CD14-positive monocyte (primary cell): ENCODE measurements around the gene HRH4. TPM values are rescaled to one million over a fixed set of nuclear protein-coding genes. Genes with fewer than 3 reads are reported as not detected.

Experiments
- DNase-seq, 3 donors: peaks; one replicate each; pipeline ENCODE4 v3.0.0-alpha.2; 2011 to 2022
- H2AFZ ChIP-seq: 2 replicates; pipeline ENCODE4 v1.6.0; 2012; ENCODE audit warnings: mild to moderate bottlenecking, low read depth, low read length, inconsistent platforms; ENCODE audit not compliant: insufficient read depth, poor library complexity, severe bottlenecking
- H3K27ac ChIP-seq, 2 donors: 1 replicate in 1 of 2; 2 replicates in 1 of 2; pipeline ENCODE4 v1.5.1; 2012 to 2013; ENCODE audit warnings: low read length in 2 of 2, control low read depth in 1 of 2, inconsistent platforms in 1 of 2, low read depth in 1 of 2, mild to moderate bottlenecking in 1 of 2
- H3K27me3 ChIP-seq, 2 donors: one replicate each; pipeline versions ENCODE4 v1.6.0 to v1.6.1; 2011 to 2013; ENCODE audit warnings: low read length in 2 of 2; ENCODE audit not compliant: control insufficient read depth in 2 of 2, insufficient read depth in 2 of 2
- H3K36me3 ChIP-seq, 2 donors: replicated peaks in 1 of 2; 1 replicate in 1 of 2; 2 replicates in 1 of 2; pipeline versions ENCODE4 v1.5.1 to v1.6.1; 2012 to 2013; ENCODE audit warnings: low read length in 2 of 2, control low read depth in 1 of 2, inconsistent platforms in 1 of 2, mild to moderate bottlenecking in 1 of 2; ENCODE audit not compliant: insufficient read depth in 2 of 2, control insufficient read depth in 1 of 2
- H3K4me1 ChIP-seq, 2 donors: 1 replicate in 1 of 2; 2 replicates in 1 of 2; pipeline versions ENCODE4 v1.5.1 to v1.6.1; 2012 to 2013; ENCODE audit warnings: low read length in 2 of 2, control low read depth in 1 of 2, inconsistent platforms in 1 of 2, mild to moderate bottlenecking in 1 of 2, moderate library complexity in 1 of 2; ENCODE audit not compliant: insufficient read depth in 2 of 2, control insufficient read depth in 1 of 2
- H3K4me2 ChIP-seq: replicated peaks from 2 replicates; pipeline ENCODE3; 2012; ENCODE audit warnings: low read length, moderate library complexity, mild to moderate bottlenecking; ENCODE audit not compliant: poor library complexity, severe bottlenecking; ENCODE audit errors: extremely low read depth
- H3K4me3 ChIP-seq, 3 experiments: fragments of 200-600 bp in 1 of 3; sonication (generic) in 1 of 3; replicated peaks in 1 of 3; 1 replicate in 2 of 3; 2 replicates in 1 of 3; pipeline ENCODE4 v1.5.1; 2011 to 2013; ENCODE audit warnings: low read length in 3 of 3, mild to moderate bottlenecking in 3 of 3, control low read depth in 2 of 3, low read depth in 2 of 3, inconsistent platforms in 1 of 3, moderate library complexity in 1 of 3
- H3K79me2 ChIP-seq: 2 replicates; pipeline ENCODE4 v1.6.0; 2012; ENCODE audit warnings: mild to moderate bottlenecking, control low read depth, inconsistent platforms, low read length, moderate library complexity; ENCODE audit not compliant: insufficient read depth
- H3K9ac ChIP-seq: 2 replicates; pipeline ENCODE4 v1.6.0; 2017; ENCODE audit warnings: low read length, mild to moderate bottlenecking; ENCODE audit not compliant: insufficient read depth, poor library complexity, severe bottlenecking
- H3K9me3 ChIP-seq, 2 donors: replicated peaks in 1 of 2; 1 replicate in 1 of 2; 2 replicates in 1 of 2; pipeline versions ENCODE4 v1.5.1 to v1.6.1; 2012 to 2013; ENCODE audit warnings: low read length in 2 of 2, control low read depth in 1 of 2; ENCODE audit not compliant: control insufficient read depth in 1 of 2, insufficient read depth in 1 of 2
- H4K20me1 ChIP-seq: 2 replicates; pipeline ENCODE4 v1.6.0; 2012; ENCODE audit warnings: mild to moderate bottlenecking, low read length, control low read depth, moderate library complexity; ENCODE audit not compliant: insufficient read depth
- H3K27ac Mint-ChIP-seq, 7 donors: one replicate each; pipeline ENCODE4 v1.8.0; 2020; ENCODE audit warnings: mild to moderate bottlenecking in 7 of 7, mixed read lengths in 7 of 7, moderate library complexity in 6 of 7, inconsistent platforms in 2 of 7
- H3K27me3 Mint-ChIP-seq, 3 donors: one replicate each; pipeline ENCODE4 v1.8.0; 2021 to 2022; ENCODE audit warnings: low read depth in 3 of 3, mild to moderate bottlenecking in 3 of 3, mixed read lengths in 3 of 3, moderate library complexity in 3 of 3, inconsistent platforms in 1 of 3
- H3K36me3 Mint-ChIP-seq, 2 donors: one replicate each; pipeline ENCODE4 v1.8.0; 2020; ENCODE audit warnings: mixed read lengths in 2 of 2, inconsistent platforms in 1 of 2, mild to moderate bottlenecking in 1 of 2
- H3K4me1 Mint-ChIP-seq: one replicate; pipeline ENCODE4 v1.8.0; 2020; ENCODE audit warnings: mild to moderate bottlenecking, mixed read lengths
- H3K4me3 Mint-ChIP-seq, 2 donors: one replicate each; pipeline ENCODE4 v1.8.0; 2020; ENCODE audit warnings: mild to moderate bottlenecking in 2 of 2, mixed read lengths in 2 of 2, moderate library complexity in 1 of 2
- H3K9me3 Mint-ChIP-seq, 7 donors: one replicate each; pipeline ENCODE4 v1.8.0; 2020 to 2022; ENCODE audit warnings: mixed read lengths in 7 of 7, mild to moderate bottlenecking in 6 of 7, moderate library complexity in 6 of 7, inconsistent platforms in 2 of 7
- WGBS: methylation state at CpG from one replicate; pipeline ENCODE4 v1.1.5; 2013; ENCODE audit warnings: missing lambda C conversion rate; ENCODE audit not compliant: insufficient coverage; 5-methylcytosine and 5-hydroxymethylcytosine counted together
- intact Hi-C, 2 donors: fragments of 100-400 bp; cut with micrococcal nuclease; formaldehyde crosslinking; loops; one replicate each; pipeline versions ENCODE4 v1.15.0 to v1.15.1; 2023
- polyA plus RNA-seq, 3 donors: library from polyadenylated mRNA; depleted of rRNA in 1 of 3; unstranded in 2 of 3; stranded (reverse) in 1 of 3; fragments of 300-500 nt in 2 of 3; fragments of >200 nt in 1 of 3; fragmentation: Illumina TruSeq in 2 of 3; gene quantifications; 1 replicate in 2 of 3; 2 replicates in 1 of 3; pipeline ENCODE4 v1.2.3, GENCODE V29; 2012 to 2021
- TF ChIP-seq, protein P1 (sequence below): fragments of 200-600 bp; IDR thresholded peaks from one replicate; pipeline ENCODE4 v1.8.0; 2022; ENCODE audit warnings: antibody characterized with exemption, mild to moderate bottlenecking

HRH4 gene
- polyA plus RNA-seq, 3 donors, result 0.10 TPM; not detected in 2

- DNase-seq, result no peak
- H3K9ac ChIP-seq, result no peak overlapping the region
- no peaks in the 10 kb centered on the region for H3K79me2 ChIP-seq
- no peaks in the 10 kb centered on the region for H4K20me1 ChIP-seq
- Mint-ChIP-seq H3K4me1 (no peaks in the 10 kb centered on the region), H3K9me3 (peaks cover 0 to 5% (median 0%) of the 10 kb centered on the region in 7 donors), H3K27me3 (peaks cover 0 to 5% (median 2%) of the 10 kb centered on the region in 3 donors), H3K36me3 (no peaks in the 10 kb centered on the region), H3K4me3 (no peak overlapping the region), H3K27ac (no peak overlapping the region)
- no peak overlapping the region for H3K4me3 ChIP-seq
- H3K9me3 ChIP-seq, result no peaks in the 10 kb centered on the region
- intact Hi-C loops, result no loop called here
- no peaks in the 10 kb centered on the region for H3K27me3 ChIP-seq
- no peak overlapping the region for H2AFZ ChIP-seq
- WGBS, result 100% methylated on average over 1 of the region's 1 CpG
- no peaks in the 10 kb centered on the region for H3K36me3 ChIP-seq
- no peak overlapping the region for H3K27ac ChIP-seq
- TF ChIP-seq, protein P1, sequence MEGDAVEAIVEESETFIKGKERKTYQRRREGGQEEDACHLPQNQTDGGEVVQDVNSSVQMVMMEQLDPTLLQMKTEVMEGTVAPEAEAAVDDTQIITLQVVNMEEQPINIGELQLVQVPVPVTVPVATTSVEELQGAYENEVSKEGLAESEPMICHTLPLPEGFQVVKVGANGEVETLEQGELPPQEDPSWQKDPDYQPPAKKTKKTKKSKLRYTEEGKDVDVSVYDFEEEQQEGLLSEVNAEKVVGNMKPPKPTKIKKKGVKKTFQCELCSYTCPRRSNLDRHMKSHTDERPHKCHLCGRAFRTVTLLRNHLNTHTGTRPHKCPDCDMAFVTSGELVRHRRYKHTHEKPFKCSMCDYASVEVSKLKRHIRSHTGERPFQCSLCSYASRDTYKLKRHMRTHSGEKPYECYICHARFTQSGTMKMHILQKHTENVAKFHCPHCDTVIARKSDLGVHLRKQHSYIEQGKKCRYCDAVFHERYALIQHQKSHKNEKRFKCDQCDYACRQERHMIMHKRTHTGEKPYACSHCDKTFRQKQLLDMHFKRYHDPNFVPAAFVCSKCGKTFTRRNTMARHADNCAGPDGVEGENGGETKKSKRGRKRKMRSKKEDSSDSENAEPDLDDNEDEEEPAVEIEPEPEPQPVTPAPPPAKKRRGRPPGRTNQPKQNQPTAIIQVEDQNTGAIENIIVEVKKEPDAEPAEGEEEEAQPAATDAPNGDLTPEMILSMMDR, result no peak
- no peaks in the 10 kb centered on the region for H3K4me1 ChIP-seq
- H3K4me2 ChIP-seq, result no peak overlapping the region
These were observed 36.8 kb downstream of the HRH4 start for GRCh38 chr18:24497031-24497754.

- no peaks in the 10 kb centered on the region for H3K4me1 ChIP-seq
- no peaks in the 10 kb centered on the region for H3K36me3 Mint-ChIP-seq
- no peaks in the 10 kb centered on the region for H3K36me3 ChIP-seq
- H3K79me2 ChIP-seq, result no peaks in the 10 kb centered on the region
- no peak overlapping the region for H3K4me2 ChIP-seq
- no peaks in the 10 kb centered on the region for H3K9me3 Mint-ChIP-seq
- no peaks in the 10 kb centered on the region for H3K4me1 Mint-ChIP-seq
- no peaks in the 10 kb centered on the region for H4K20me1 ChIP-seq
- no peak overlapping the region for H2AFZ ChIP-seq
- no peak overlapping the region for H3K27ac ChIP-seq
- intact Hi-C loops, result no loop called here
- peaks cover 0 to 5% (median 2%) of the 10 kb centered on the region in 3 donors for H3K27me3 Mint-ChIP-seq
- H3K27ac Mint-ChIP-seq, result no peak overlapping the region
- no peaks in the 10 kb centered on the region for H3K9me3 ChIP-seq
- H3K4me3 ChIP-seq, result no peak overlapping the region
- no peak for DNase-seq
- H3K9ac ChIP-seq, result no peak overlapping the region
- WGBS, result 95% methylated on average over 5 of the region's 5 CpGs
- TF ChIP-seq, protein P1, result no peak
- H3K4me3 Mint-ChIP-seq, result no peak overlapping the region
- no peaks in the 10 kb centered on the region for H3K27me3 ChIP-seq
These were observed 39.4 kb downstream of the HRH4 start for GRCh38 chr18:24499814-24500213.
